H9 (cell line): ENCODE measurements around the gene SIN3B. TPM values are rescaled to one million over a fixed set of nuclear protein-coding genes. Genes with fewer than 3 reads are reported as not detected.
A peak's percentile ranks its signal among the peaks of the same experiment; 100 is the strongest.

Experiments
- DNase-seq: peaks from one replicate; pipeline ENCODE4 v3.0.0-alpha.2; 2017
- H2AFZ ChIP-seq: one replicate; pipeline ENCODE4 v1.6.1; 2013; ENCODE audit warnings: mild to moderate bottlenecking, low read length, control low read depth, moderate library complexity
- H2AK5ac ChIP-seq: 2 replicates; pipeline ENCODE4 v1.6.1; 2013; ENCODE audit warnings: low read length, control low read depth, mixed read lengths; ENCODE audit not compliant: insufficient read length
- H2BK120ac ChIP-seq: one replicate; pipeline ENCODE4 v1.6.1; 2013; ENCODE audit warnings: low read depth, mild to moderate bottlenecking, low read length, control low read depth, inconsistent platforms; ENCODE audit not compliant: poor library complexity, severe bottlenecking
- H2BK12ac ChIP-seq: 2 replicates; pipeline ENCODE4 v1.6.1; 2013; ENCODE audit warnings: low read length, control low read depth, mixed read lengths, low read depth; ENCODE audit not compliant: insufficient read length
- H2BK15ac ChIP-seq: 2 replicates; pipeline ENCODE4 v1.6.1; 2013; ENCODE audit warnings: low read depth, low read length, control low read depth
- H2BK20ac ChIP-seq: one replicate; pipeline ENCODE4 v1.6.1; 2013; ENCODE audit warnings: low read depth, mild to moderate bottlenecking, low read length, control low read depth, inconsistent platforms; ENCODE audit not compliant: poor library complexity, severe bottlenecking
- H2BK5ac ChIP-seq: 2 replicates; pipeline ENCODE4 v1.6.1; 2013; ENCODE audit warnings: low read length, control low read depth, mixed read lengths; ENCODE audit not compliant: insufficient read length
- H3K14ac ChIP-seq: 2 replicates; pipeline ENCODE4 v1.6.1; 2013; ENCODE audit warnings: low read length, control low read depth; ENCODE audit not compliant: insufficient read depth
- H3K18ac ChIP-seq: 2 replicates; pipeline ENCODE4 v1.6.1; 2013; ENCODE audit warnings: low read depth, mild to moderate bottlenecking, mixed read lengths, low read length, control low read depth; ENCODE audit not compliant: insufficient read length
- H3K23ac ChIP-seq: 2 replicates; pipeline ENCODE4 v1.6.1; 2013; ENCODE audit warnings: low read length, control low read depth, mixed read lengths, low read depth; ENCODE audit not compliant: insufficient read length
- H3K23me2 ChIP-seq: 2 replicates; pipeline ENCODE4 v1.6.1; 2013; ENCODE audit warnings: low read depth, mild to moderate bottlenecking, mixed read lengths, low read length, control low read depth; ENCODE audit not compliant: insufficient read length, poor library complexity, severe bottlenecking
- H3K27ac ChIP-seq: 2 replicates; pipeline ENCODE4 v1.5.1; 2013; ENCODE audit warnings: low read length, control low read depth, mixed read lengths, low read depth; ENCODE audit not compliant: insufficient read length
- H3K27me3 ChIP-seq: 2 replicates; pipeline ENCODE4 v1.6.1; 2013; ENCODE audit warnings: low read length, control low read depth, inconsistent platforms; ENCODE audit not compliant: insufficient read depth
- H3K4ac ChIP-seq: 2 replicates; pipeline ENCODE4 v1.6.1; 2013; ENCODE audit warnings: low read depth, mild to moderate bottlenecking, control low read depth, inconsistent platforms, low read length, moderate library complexity
- H3K4me1 ChIP-seq: 2 replicates; pipeline ENCODE4 v1.6.1; 2013; ENCODE audit warnings: low read length, control low read depth, inconsistent platforms; ENCODE audit not compliant: insufficient read depth
- H3K4me2 ChIP-seq: 2 replicates; pipeline ENCODE4 v1.6.1; 2013; ENCODE audit warnings: low read length, control low read depth, mixed read lengths; ENCODE audit not compliant: insufficient read length, insufficient read depth
- H3K56ac ChIP-seq: 2 replicates; pipeline ENCODE4 v1.6.1; 2013; ENCODE audit warnings: low read depth, mild to moderate bottlenecking, mixed read lengths, low read length, control low read depth; ENCODE audit not compliant: insufficient read length
- H3K79me1 ChIP-seq: 2 replicates; pipeline ENCODE4 v1.6.1; 2013; ENCODE audit warnings: low read depth, mild to moderate bottlenecking, moderate library complexity, low read length, control low read depth, inconsistent platforms; ENCODE audit not compliant: insufficient read depth, poor library complexity, severe bottlenecking
- H3K79me2 ChIP-seq: 2 replicates; pipeline ENCODE4 v1.6.1; 2013; ENCODE audit warnings: low read length, control low read depth, inconsistent platforms; ENCODE audit not compliant: insufficient read depth
- H3K9ac ChIP-seq: 2 replicates; pipeline ENCODE4 v1.6.1; 2013; ENCODE audit warnings: low read length, control low read depth, mixed read lengths; ENCODE audit not compliant: insufficient read length; ENCODE audit errors: extremely low read depth
- H3K9me3 ChIP-seq: one replicate; pipeline ENCODE4 v1.6.1; 2013; ENCODE audit warnings: low read depth, low read length, inconsistent platforms; ENCODE audit not compliant: control insufficient read depth
- H3T11ph ChIP-seq: one replicate; pipeline ENCODE4 v1.6.1; 2013; ENCODE audit warnings: mild to moderate bottlenecking, low read length, control low read depth, inconsistent platforms
- H4K20me1 ChIP-seq: one replicate; pipeline ENCODE4 v1.6.1; 2013; ENCODE audit not compliant: control insufficient read depth, insufficient read length, insufficient read depth
- H4K5ac ChIP-seq: 2 replicates; pipeline ENCODE4 v1.6.1; 2013; ENCODE audit warnings: low read depth, mild to moderate bottlenecking, mixed read lengths, low read length, control low read depth; ENCODE audit not compliant: insufficient read length
- H4K8ac ChIP-seq: replicated peaks from 2 replicates; pipeline ENCODE4 v1.6.1; 2013; ENCODE audit warnings: low read length, control low read depth, mixed read lengths, low read depth; ENCODE audit not compliant: insufficient read length
- H4K91ac ChIP-seq: 2 replicates; pipeline ENCODE4 v1.6.1; 2013; ENCODE audit warnings: low read depth, mild to moderate bottlenecking, moderate library complexity, mixed read lengths, low read length, control low read depth; ENCODE audit not compliant: insufficient read length
- H3K27ac Mint-ChIP-seq, 3 experiments: 2 replicates in 2 of 3; 3 replicates in 1 of 3; pipeline ENCODE4 v1.8.0; 2020 to 2021; ENCODE audit warnings: mixed read lengths in 3 of 3, mild to moderate bottlenecking in 1 of 3, moderate library complexity in 1 of 3
- H3K27me3 Mint-ChIP-seq: 2 replicates; pipeline ENCODE4 v1.8.0; 2021; ENCODE audit warnings: low read depth, mild to moderate bottlenecking, moderate library complexity, mixed read lengths
- H3K36me3 Mint-ChIP-seq, 3 experiments: 2 replicates in 2 of 3; 3 replicates in 1 of 3; pipeline ENCODE4 v1.8.0; 2020 to 2021; ENCODE audit warnings: low read depth in 3 of 3, mixed read lengths in 3 of 3; ENCODE audit not compliant: insufficient read depth in 1 of 3
- H3K4me1 Mint-ChIP-seq, 2 experiments: 2 replicates each; pipeline ENCODE4 v1.8.0; 2020; ENCODE audit warnings: mixed read lengths in 2 of 2
- H3K4me3 Mint-ChIP-seq, 2 experiments: 2 replicates in 1 of 2; 3 replicates in 1 of 2; pipeline ENCODE4 v1.8.0; 2020 to 2021; ENCODE audit warnings: mild to moderate bottlenecking in 2 of 2, mixed read lengths in 2 of 2, moderate library complexity in 1 of 2
- H3K9me3 Mint-ChIP-seq, 2 experiments: 2 replicates in 1 of 2; 3 replicates in 1 of 2; pipeline ENCODE4 v1.8.0; 2020; ENCODE audit warnings: mild to moderate bottlenecking in 2 of 2, mixed read lengths in 2 of 2, moderate library complexity in 1 of 2
- WGBS: extraction: QIAGEN DNeasy Blood & Tissue Kit; methylation state at CpG from one replicate; pipeline ENCODE4 v1.1.7; 2013; ENCODE audit warnings: missing lambda C conversion rate, low lambda C conversion rate, mixed read lengths; ENCODE audit not compliant: insufficient read length; ENCODE audit errors: extremely low coverage; 5-methylcytosine and 5-hydroxymethylcytosine counted together
- total RNA-seq: library from RNA; stranded (reverse); gene quantifications from 2 replicates; pipeline ENCODE4 v1.2.1, GENCODE V29; 2021
- TF ChIP-seq, protein P1 (sequence below): fragments of 200-600 bp; sonication (generic); conservative IDR thresholded peaks from 3 replicates; pipeline ENCODE4 v1.8.0; 2021; ENCODE audit warnings: antibody characterized with exemption, mild to moderate bottlenecking

SIN3B gene
- total RNA-seq, 1 experiment from 2014 or later, result 72.7 TPM

DNA sequence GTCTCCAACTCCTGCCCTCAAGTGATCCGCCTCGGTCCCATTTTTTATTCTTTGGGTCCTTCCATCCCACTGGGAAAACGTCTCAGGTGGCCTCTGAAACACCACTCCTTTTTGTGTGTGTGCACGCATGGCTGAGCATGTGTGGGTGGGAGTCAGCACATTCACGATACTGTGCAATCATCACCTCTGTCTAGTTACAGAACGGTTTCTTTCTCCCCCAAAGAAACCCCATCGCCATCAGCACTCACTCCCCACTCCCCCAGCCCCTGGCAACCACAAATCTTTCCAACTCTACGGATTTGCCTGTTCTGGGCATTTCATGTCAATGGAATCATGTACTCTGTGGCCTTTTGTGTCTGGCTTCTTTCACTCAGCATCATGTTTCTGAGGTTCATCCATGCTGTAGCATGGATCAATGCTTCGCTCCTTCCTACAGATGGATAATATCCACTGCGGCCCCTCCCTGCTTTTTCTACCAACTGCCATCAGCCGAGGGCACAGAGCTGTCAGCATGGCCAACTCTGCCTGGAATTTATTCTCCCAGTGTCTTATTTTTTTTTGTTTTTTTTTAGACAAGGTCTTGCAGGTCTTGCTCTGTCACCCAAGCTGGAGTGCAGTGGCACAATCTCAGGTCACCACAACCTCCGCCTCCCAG is 69.3 kb downstream of the SIN3B start:
- Mint-ChIP-seq H3K27ac (no peak overlapping the region), H3K4me1 (peaks cover 0 to 9% of the 10 kb centered on the region in 2 experiments; a peak in 3 of 4 replicates), H3K9me3 (no peaks in the 10 kb centered on the region; a peak in 1 of 5 replicates), H3K27me3 (peaks cover 31% of the 10 kb centered on the region), H3K4me3 (peak overlapping the region; percentile 63 to 85), H3K36me3 (no peaks in the 10 kb centered on the region)
- Histone ChIP-seq H2BK20ac (no peak overlapping the region), H3K23me2 (peaks cover 11% of the 10 kb centered on the region), H3K56ac (no peak overlapping the region), H3K79me2 (no peaks in the 10 kb centered on the region), H4K5ac (no peak overlapping the region), H2AFZ (no peak overlapping the region), H3K18ac (no peak overlapping the region), H4K20me1 (peaks cover 3% of the 10 kb centered on the region), H3K14ac (no peak overlapping the region), H3K27me3 (peaks cover 4% of the 10 kb centered on the region; the same call in 1 of the 2 replicates), H2BK15ac (no peak overlapping the region), H3K79me1 (no peaks in the 10 kb centered on the region), H4K91ac (no peak overlapping the region), H4K8ac (no peak overlapping the region), H3K4me1 (no peaks in the 10 kb centered on the region), H2BK5ac (no peak overlapping the region), H2AK5ac (no peak overlapping the region), H3K4me2 (no peak overlapping the region), H3T11ph (no peak overlapping the region), H3K27ac (no peak overlapping the region), H3K23ac (no peak overlapping the region), H2BK12ac (no peak overlapping the region), H3K9me3 (no peaks in the 10 kb centered on the region), H2BK120ac (no peak overlapping the region), H3K9ac (no peak overlapping the region), H3K4ac (no peak overlapping the region)
- DNase-seq, result no peak
- WGBS, result no CpG with 5 or more reads among the region's 12 CpGs
- TF ChIP-seq, protein P1, sequence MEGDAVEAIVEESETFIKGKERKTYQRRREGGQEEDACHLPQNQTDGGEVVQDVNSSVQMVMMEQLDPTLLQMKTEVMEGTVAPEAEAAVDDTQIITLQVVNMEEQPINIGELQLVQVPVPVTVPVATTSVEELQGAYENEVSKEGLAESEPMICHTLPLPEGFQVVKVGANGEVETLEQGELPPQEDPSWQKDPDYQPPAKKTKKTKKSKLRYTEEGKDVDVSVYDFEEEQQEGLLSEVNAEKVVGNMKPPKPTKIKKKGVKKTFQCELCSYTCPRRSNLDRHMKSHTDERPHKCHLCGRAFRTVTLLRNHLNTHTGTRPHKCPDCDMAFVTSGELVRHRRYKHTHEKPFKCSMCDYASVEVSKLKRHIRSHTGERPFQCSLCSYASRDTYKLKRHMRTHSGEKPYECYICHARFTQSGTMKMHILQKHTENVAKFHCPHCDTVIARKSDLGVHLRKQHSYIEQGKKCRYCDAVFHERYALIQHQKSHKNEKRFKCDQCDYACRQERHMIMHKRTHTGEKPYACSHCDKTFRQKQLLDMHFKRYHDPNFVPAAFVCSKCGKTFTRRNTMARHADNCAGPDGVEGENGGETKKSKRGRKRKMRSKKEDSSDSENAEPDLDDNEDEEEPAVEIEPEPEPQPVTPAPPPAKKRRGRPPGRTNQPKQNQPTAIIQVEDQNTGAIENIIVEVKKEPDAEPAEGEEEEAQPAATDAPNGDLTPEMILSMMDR, result no peak
